ENCODE results near the gene RAMAC. TPM values are rescaled to one million over a fixed set of nuclear protein-coding genes. Genes with fewer than 3 reads are reported as not detected.

The RAMAC gene
- total RNA-seq, 1 donor from 2014 or later: 27.3 TPM

Other genes starting within 250 kb of the RAMAC start
- not detected in 2 replicates for gene FSD2, start 180.1 kb upstream of the RAMAC start, total RNA-seq
- 7.1 and 7.5 TPM in 2 replicates for gene WHAMM, start 176.6 kb upstream of the RAMAC start, total RNA-seq
- gene HOMER2, start 33.5 kb upstream of the RAMAC start, total RNA-seq: 19.3 and 21.3 TPM in 2 replicates
- 24.2 and 29.0 TPM in 2 replicates for gene C15orf40, start 25.4 kb downstream of the RAMAC start, total RNA-seq
- gene BTBD1, start 81.0 kb downstream of the RAMAC start, total RNA-seq: 61.7 and 61.8 TPM in 2 replicates
- gene TM6SF1, start 121.4 kb downstream of the RAMAC start, total RNA-seq: 4.5 and 5.2 TPM in 2 replicates
- gene HDGFL3, start 221.6 kb downstream of the RAMAC start, total RNA-seq: 54.7 and 57.5 TPM in 2 replicates

All from activated T-helper 1 cell treated with anti-CD3 and anti-CD28 coated beads, Interleukin-12 subunit alpha, Interleukin-12 subunit beta, Interleukin-2, Interleukin-4 antibody, amounts not matched to agents 30 ng/mL and 10 ng/mL and 1 ng/mL, durations not matched to agents 14 hours and 24 hours and 36 hours (primary cell).